Liver (tissue), 9 donors: ENCODE results near the gene DDX24. TPM values are rescaled to one million over a fixed set of nuclear protein-coding genes. Genes with fewer than 3 reads are reported as not detected.

Experiments
- DNase-seq: peaks from one replicate; pipeline ENCODE4 v3.0.0-alpha.2; 2017; ENCODE audit warnings: low spot score
- H3K27ac ChIP-seq, 2 donors: one replicate each; pipeline ENCODE4 v1.7.0; 2013; ENCODE audit warnings: inconsistent platforms in 2 of 2, low read length in 2 of 2, control low read depth in 1 of 2, low read depth in 1 of 2, mild to moderate bottlenecking in 1 of 2
- H3K27me3 ChIP-seq, 4 donors: one replicate each; pipeline versions ENCODE4 v1.6.1 to v1.7.0; 2013; ENCODE audit warnings: low read length in 3 of 4, inconsistent platforms in 1 of 4, mild to moderate bottlenecking in 1 of 4, moderate library complexity in 1 of 4; ENCODE audit not compliant: control insufficient read depth in 4 of 4, insufficient read depth in 4 of 4
- H3K36me3 ChIP-seq, 4 donors: one replicate each; pipeline versions ENCODE4 v1.6.1 to v1.7.0; 2013; ENCODE audit warnings: low read length in 3 of 4, mild to moderate bottlenecking in 3 of 4, low read depth in 1 of 4, moderate library complexity in 1 of 4; ENCODE audit not compliant: control insufficient read depth in 4 of 4, insufficient read depth in 3 of 4
- H3K4me1 ChIP-seq, 4 donors: one replicate each; pipeline versions ENCODE4 v1.6.1 to v1.7.0; 2013; ENCODE audit warnings: low read length in 3 of 4, mild to moderate bottlenecking in 3 of 4, moderate library complexity in 1 of 4; ENCODE audit not compliant: control insufficient read depth in 4 of 4, insufficient read depth in 4 of 4
- H3K4me3 ChIP-seq, 3 donors: one replicate each; pipeline versions ENCODE4 v1.6.1 to v1.7.0; 2013; ENCODE audit warnings: low read length in 3 of 3, control low read depth in 1 of 3, low read depth in 1 of 3, mild to moderate bottlenecking in 1 of 3
- H3K9ac ChIP-seq, 2 donors: one replicate each; pipeline ENCODE4 v1.7.0; 2013; ENCODE audit warnings: low read length in 2 of 2, mild to moderate bottlenecking in 2 of 2, moderate library complexity in 2 of 2, control low read depth in 1 of 2, low read depth in 1 of 2
- H3K9me3 ChIP-seq, 4 donors: one replicate each; pipeline versions ENCODE4 v1.6.1 to v1.7.0; 2013; ENCODE audit warnings: low read length in 3 of 4; ENCODE audit not compliant: control insufficient read depth in 4 of 4
- EGR1 ChIP-seq, 2 donors: IDR thresholded peaks; 2 replicates each; pipeline ENCODE4 v1.6.1; 2016 to 2018; ENCODE audit warnings: antibody characterized with exemption in 2 of 2, low read depth in 2 of 2
- FOXA2 ChIP-seq: IDR thresholded peaks from 2 replicates; pipeline ENCODE4 v1.6.1; 2016; ENCODE audit warnings: antibody characterized with exemption
- GABPA ChIP-seq, 2 donors: IDR thresholded peaks in 1 of 2; conservative IDR thresholded peaks in 1 of 2; 2 replicates each; pipeline ENCODE4 v1.6.1; 2016; ENCODE audit warnings: antibody characterized with exemption in 2 of 2, mild to moderate bottlenecking in 1 of 2, moderate library complexity in 1 of 2
- HNF4A ChIP-seq, 2 donors: conservative IDR thresholded peaks; 2 replicates each; pipeline ENCODE4 v1.6.1; 2016; ENCODE audit warnings: antibody characterized with exemption in 2 of 2, mild to moderate bottlenecking in 2 of 2
- HNF4G ChIP-seq: IDR thresholded peaks from 2 replicates; pipeline ENCODE4 v1.6.1; 2016; ENCODE audit warnings: antibody characterized with exemption
- NR2F2 ChIP-seq: IDR thresholded peaks from 2 replicates; pipeline ENCODE4 v1.6.1; 2016; ENCODE audit warnings: antibody characterized with exemption
- REST ChIP-seq: IDR thresholded peaks from 2 replicates; pipeline ENCODE4 v1.6.1; 2016; ENCODE audit warnings: antibody characterized with exemption, mild to moderate bottlenecking
- RXRA ChIP-seq, 2 donors: IDR thresholded peaks; 2 replicates each; pipeline ENCODE4 v1.6.1; 2017 to 2018; ENCODE audit warnings: antibody characterized with exemption in 2 of 2, mild to moderate bottlenecking in 1 of 2
- SP1 ChIP-seq: IDR thresholded peaks from 2 replicates; pipeline ENCODE4 v1.6.1; 2018; ENCODE audit warnings: antibody characterized with exemption, mild to moderate bottlenecking
- TAF1 ChIP-seq: conservative IDR thresholded peaks from 2 replicates; pipeline ENCODE4 v1.6.1; 2016; ENCODE audit warnings: antibody characterized with exemption, mild to moderate bottlenecking
- YY1 ChIP-seq: IDR thresholded peaks from 2 replicates; pipeline ENCODE4 v1.6.1; 2016; ENCODE audit warnings: antibody characterized with exemption, mild to moderate bottlenecking
- ZBTB33 ChIP-seq: IDR thresholded peaks from 2 replicates; pipeline ENCODE4 v1.6.1; 2016; ENCODE audit warnings: antibody characterized with exemption
- WGBS: extraction: QIAGEN DNeasy Blood & Tissue Kit; methylation state at CpG from one replicate; pipeline ENCODE4 v1.1.7; 2013; 5-methylcytosine and 5-hydroxymethylcytosine counted together
- polyA plus RNA-seq, 2 donors: library from polyadenylated mRNA; stranded (reverse) in 1 of 2; unstranded in 1 of 2; fragments of 200-250 nt in 1 of 2; fragments of >200 nt in 1 of 2; fragmentation: Nextera tagmentation in 1 of 2; extraction: Ambion mirVana in 1 of 2; gene quantifications; one replicate each; pipeline versions ENCODE4 v1.2.1 to v1.2.3, GENCODE V29; 2013 to 2015
- total RNA-seq, 2 donors: library from RNA; depleted of rRNA; stranded (reverse); fragments of >200 nt; gene quantifications; one replicate each; pipeline ENCODE4 v1.2.3, GENCODE V29; 2014
- TF ChIP-seq, protein P1 (sequence below): IDR thresholded peaks from 2 replicates; pipeline ENCODE4 v1.6.1; 2016; ENCODE audit warnings: antibody characterized with exemption
- TF ChIP-seq, protein P2 (sequence below): fragments of 150-350 bp; IDR thresholded peaks from 2 replicates; pipeline ENCODE4 v1.5.1; 2017; ENCODE audit warnings: improper control_type of control experiment, low read depth, low read length; ENCODE audit not compliant: missing input control
- donor health status: healthy.
- donor health status: healthy.
- donor health status: healthy.
- donor health status: healthy.
- donor health status: healthy.

The DDX24 gene
- total and polyA plus RNA-seq, 4 donors: 33.8 to 59.7 (median 47.8) TPM

DNA sequence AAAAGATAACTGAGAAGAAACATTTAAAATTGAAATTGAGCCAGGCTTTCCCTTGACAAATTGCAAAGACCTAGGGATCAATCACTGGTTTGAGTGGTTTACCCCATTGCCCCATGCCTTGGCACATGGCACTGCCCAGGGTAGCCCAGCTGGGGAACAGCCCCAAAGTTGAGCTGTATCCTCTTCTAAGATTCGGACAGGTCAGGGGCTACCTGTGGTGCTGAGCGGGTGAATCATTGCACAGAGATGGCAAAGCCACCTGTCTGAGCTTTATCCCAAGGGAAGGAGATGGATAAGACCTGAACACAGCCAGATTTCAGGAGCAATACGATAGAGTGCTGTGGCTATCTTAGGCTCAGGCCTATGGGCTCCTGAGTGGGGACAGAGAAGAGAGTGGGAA lies 41.4 kb upstream of the DDX24 start:
- Histone ChIP-seq H3K4me3 (no peak overlapping the region), H3K9ac (no peak overlapping the region), H3K9me3 (peaks cover 0 to 5% (median 0%) of the 10 kb centered on the region in 4 donors), H3K36me3 (no peaks in the 10 kb centered on the region), H3K27me3 (no peaks in the 10 kb centered on the region), H3K27ac (no peak overlapping the region), H3K4me1 (no peaks in the 10 kb centered on the region)
- DNase-seq: no peak
- no peak for TF ChIP-seq TAF1
- TF ChIP-seq REST: no peak
- TF ChIP-seq YY1: no peak
- TF ChIP-seq FOXA2: no peak
- no peak for TF ChIP-seq ZBTB33
- no peak for TF ChIP-seq HNF4A (conservative IDR thresholded peaks at IDR 0.05)
- no peak for TF ChIP-seq EGR1 (IDR thresholded peaks at IDR 0.05; ENCODE audit: low read depth in 2 of 2)
- TF ChIP-seq NR2F2: no peak
- TF ChIP-seq HNF4G: no peak
- TF ChIP-seq, protein P1, sequence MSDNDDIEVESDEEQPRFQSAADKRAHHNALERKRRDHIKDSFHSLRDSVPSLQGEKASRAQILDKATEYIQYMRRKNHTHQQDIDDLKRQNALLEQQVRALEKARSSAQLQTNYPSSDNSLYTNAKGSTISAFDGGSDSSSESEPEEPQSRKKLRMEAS: no peak
- TF ChIP-seq, protein P2, sequence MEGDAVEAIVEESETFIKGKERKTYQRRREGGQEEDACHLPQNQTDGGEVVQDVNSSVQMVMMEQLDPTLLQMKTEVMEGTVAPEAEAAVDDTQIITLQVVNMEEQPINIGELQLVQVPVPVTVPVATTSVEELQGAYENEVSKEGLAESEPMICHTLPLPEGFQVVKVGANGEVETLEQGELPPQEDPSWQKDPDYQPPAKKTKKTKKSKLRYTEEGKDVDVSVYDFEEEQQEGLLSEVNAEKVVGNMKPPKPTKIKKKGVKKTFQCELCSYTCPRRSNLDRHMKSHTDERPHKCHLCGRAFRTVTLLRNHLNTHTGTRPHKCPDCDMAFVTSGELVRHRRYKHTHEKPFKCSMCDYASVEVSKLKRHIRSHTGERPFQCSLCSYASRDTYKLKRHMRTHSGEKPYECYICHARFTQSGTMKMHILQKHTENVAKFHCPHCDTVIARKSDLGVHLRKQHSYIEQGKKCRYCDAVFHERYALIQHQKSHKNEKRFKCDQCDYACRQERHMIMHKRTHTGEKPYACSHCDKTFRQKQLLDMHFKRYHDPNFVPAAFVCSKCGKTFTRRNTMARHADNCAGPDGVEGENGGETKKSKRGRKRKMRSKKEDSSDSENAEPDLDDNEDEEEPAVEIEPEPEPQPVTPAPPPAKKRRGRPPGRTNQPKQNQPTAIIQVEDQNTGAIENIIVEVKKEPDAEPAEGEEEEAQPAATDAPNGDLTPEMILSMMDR: no peak
- TF ChIP-seq RXRA (IDR thresholded peaks at IDR 0.05): no peak
- no peak for TF ChIP-seq GABPA (IDR thresholded peaks at IDR 0.05 in 1 of 2, conservative IDR thresholded peaks at IDR 0.05 in 1 of 2)
- TF ChIP-seq SP1: no peak
- 90% methylated on average over 3 of the region's 3 CpGs for WGBS

- peaks cover 0 to 5% (median 0%) of the 10 kb centered on the region in 4 donors for H3K9me3 ChIP-seq
- H3K36me3 ChIP-seq: no peaks in the 10 kb centered on the region
- WGBS: 73% methylated on average over 3 of the region's 3 CpGs
- no peaks in the 10 kb centered on the region for H3K4me1 ChIP-seq
- H3K27me3 ChIP-seq: no peaks in the 10 kb centered on the region
- no peak overlapping the region for H3K9ac ChIP-seq
- no peak for DNase-seq
- no peak overlapping the region for H3K4me3 ChIP-seq
- no peak for TF ChIP-seq HNF4A (conservative IDR thresholded peaks at IDR 0.05)
- TF ChIP-seq REST: no peak
- no peak for TF ChIP-seq HNF4G
- no peak for TF ChIP-seq TAF1
- TF ChIP-seq EGR1 (IDR thresholded peaks at IDR 0.05; ENCODE audit: low read depth in 2 of 2): no peak
- TF ChIP-seq RXRA (IDR thresholded peaks at IDR 0.05): no peak
- H3K27ac ChIP-seq: no peak overlapping the region
Observed at GRCh38 chr14:94121485-94121884, 40.5 kb upstream of the DDX24 start.
